ENCODE results near the gene DTHD1.
A peak's percentile ranks its signal among the peaks of the same experiment; 100 is the strongest.

The DTHD1 gene

DNA sequence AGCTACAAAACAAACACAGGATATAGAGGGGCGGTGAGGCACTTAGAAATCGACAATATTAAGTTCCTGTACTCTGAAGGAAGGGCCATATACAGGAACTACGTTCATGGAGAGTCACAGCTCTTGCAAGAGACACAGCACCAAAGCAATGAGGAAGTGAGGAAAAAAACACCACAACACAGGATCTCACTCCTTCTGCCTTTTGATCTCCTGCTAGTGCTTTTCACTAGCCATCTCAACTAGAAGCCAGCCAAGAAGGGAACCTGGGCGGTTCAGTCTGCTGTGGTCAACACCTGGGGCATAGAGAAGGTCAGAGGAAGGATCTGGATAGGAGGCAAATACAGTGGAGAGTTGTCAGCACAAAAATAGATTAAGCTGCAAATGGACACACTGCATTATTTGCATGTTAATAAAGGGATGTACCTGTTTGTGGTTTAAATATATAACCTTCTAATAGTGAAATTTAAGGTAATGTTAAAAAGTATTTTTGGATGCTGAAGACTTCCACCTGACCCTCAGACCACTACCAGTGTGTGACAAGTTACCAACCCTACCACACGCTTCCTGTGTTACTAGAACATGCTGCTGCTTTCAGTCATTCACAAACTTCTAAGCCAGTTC is 104.6 kb downstream of the DTHD1 start:
- TF ChIP-seq YY1 (IDR thresholded peaks at IDR 0.05; ENCODE audit: low read depth) (no peak), MAX (IDR thresholded peaks at IDR 0.05) (no peak), REST (IDR thresholded peaks at IDR 0.05; ENCODE audit: low read depth) (no peak)

- TF ChIP-seq FOXM1 (IDR thresholded peaks at IDR 0.05; ENCODE audit: borderline replicate concordance, low read depth), result no peak
- peak; percentile 15; the same call in 1 of the 2 replicates for TF ChIP-seq RAD21 (IDR thresholded peaks at IDR 0.05; ENCODE audit: low read depth)
Measured at GRCh38 chr4:36386691-36387090, 105.3 kb downstream of the DTHD1 start.

DNA sequence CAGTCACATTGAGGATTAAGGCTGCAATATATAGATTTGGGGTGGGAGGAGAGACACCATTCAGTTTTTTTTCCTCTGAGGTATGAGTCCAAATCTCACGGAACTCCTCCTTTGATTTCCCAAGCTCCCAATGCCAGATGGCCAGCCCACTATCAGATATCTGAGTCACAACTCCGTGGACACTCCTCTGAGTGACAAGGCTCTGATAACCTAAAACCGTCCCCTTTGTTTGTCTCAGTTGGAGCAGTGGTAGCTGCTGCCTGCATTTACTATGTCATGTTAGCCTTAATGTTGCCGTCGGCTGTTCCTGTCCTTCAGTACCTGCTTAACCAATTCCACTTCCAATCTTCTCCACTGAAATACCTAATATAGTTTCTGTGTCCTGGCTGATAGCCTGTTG is 107.3 kb downstream of the DTHD1 start:
- TF ChIP-seq TEAD4 (IDR thresholded peaks at IDR 0.05), result no peak
- TF ChIP-seq REST (IDR thresholded peaks at IDR 0.05; ENCODE audit: low read depth), result no peak
- TF ChIP-seq YY1 (IDR thresholded peaks at IDR 0.05; ENCODE audit: low read depth), result no peak
- TF ChIP-seq EGR1 (IDR thresholded peaks at IDR 0.05), result no peak
- TF ChIP-seq TCF12 (IDR thresholded peaks at IDR 0.05; ENCODE audit: low read depth), result no peak
- TF ChIP-seq, protein P1, sequence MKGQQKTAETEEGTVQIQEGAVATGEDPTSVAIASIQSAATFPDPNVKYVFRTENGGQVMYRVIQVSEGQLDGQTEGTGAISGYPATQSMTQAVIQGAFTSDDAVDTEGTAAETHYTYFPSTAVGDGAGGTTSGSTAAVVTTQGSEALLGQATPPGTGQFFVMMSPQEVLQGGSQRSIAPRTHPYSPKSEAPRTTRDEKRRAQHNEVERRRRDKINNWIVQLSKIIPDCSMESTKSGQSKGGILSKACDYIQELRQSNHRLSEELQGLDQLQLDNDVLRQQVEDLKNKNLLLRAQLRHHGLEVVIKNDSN (IDR thresholded peaks at IDR 0.05), result no peak
- no peak for TF ChIP-seq CREB1 (IDR thresholded peaks at IDR 0.05; ENCODE audit: low read depth)
- TF ChIP-seq EP300 (IDR thresholded peaks at IDR 0.05; ENCODE audit: borderline replicate concordance), result no peak

DNA sequence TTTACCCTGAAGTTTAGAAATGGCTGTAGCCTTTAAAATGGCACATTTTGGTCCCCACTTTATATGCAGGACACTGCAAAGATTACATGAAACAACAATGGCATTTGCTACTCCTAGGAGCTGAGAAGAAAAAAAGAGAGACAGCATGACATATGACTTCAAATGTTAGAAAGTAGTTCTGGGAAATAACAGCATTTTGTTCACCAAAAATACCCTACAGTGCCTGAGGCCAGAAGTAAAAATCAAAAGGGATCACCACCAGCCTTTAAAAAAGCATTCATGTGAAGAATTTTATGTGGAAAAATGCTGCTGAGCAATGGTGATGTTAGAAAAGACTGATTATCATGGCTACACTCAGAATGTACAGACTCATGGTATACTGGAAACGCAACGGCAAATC is 110.0 kb downstream of the DTHD1 start:
- TF ChIP-seq CEBPB (IDR thresholded peaks at IDR 0.05), result no peak
- no peak for TF ChIP-seq ZBTB7A (IDR thresholded peaks at IDR 0.05; ENCODE audit: low read depth)
- no peak for TF ChIP-seq RAD21 (IDR thresholded peaks at IDR 0.05; ENCODE audit: low read depth)
- TF ChIP-seq NFIC (IDR thresholded peaks at IDR 0.05), result no peak
- TF ChIP-seq MAX (IDR thresholded peaks at IDR 0.05), result no peak
- no peak for TF ChIP-seq TCF12 (IDR thresholded peaks at IDR 0.05; ENCODE audit: low read depth)
- TF ChIP-seq REST (IDR thresholded peaks at IDR 0.05; ENCODE audit: low read depth), result no peak
- TF ChIP-seq FOXM1 (IDR thresholded peaks at IDR 0.05; ENCODE audit: borderline replicate concordance, low read depth), result no peak
- no peak for TF ChIP-seq EGR1 (IDR thresholded peaks at IDR 0.05)
- no peak for TF ChIP-seq TAF1 (IDR thresholded peaks at IDR 0.05; ENCODE audit: low read depth)
- TF ChIP-seq TEAD4 (IDR thresholded peaks at IDR 0.05), result no peak
- TF ChIP-seq CREB1 (IDR thresholded peaks at IDR 0.05; ENCODE audit: low read depth), result no peak
- no peak for TF ChIP-seq YY1 (IDR thresholded peaks at IDR 0.05; ENCODE audit: low read depth)
- no peak for TF ChIP-seq EP300 (IDR thresholded peaks at IDR 0.05; ENCODE audit: borderline replicate concordance)

GRCh38 chr4:36392024-36392423 is 110.6 kb downstream of the DTHD1 start:
- TF ChIP-seq EGR1 (IDR thresholded peaks at IDR 0.05), result no peak
- no peak for TF ChIP-seq FOXM1 (IDR thresholded peaks at IDR 0.05; ENCODE audit: borderline replicate concordance, low read depth)
- TF ChIP-seq NFIC (IDR thresholded peaks at IDR 0.05), result no peak
- no peak for TF ChIP-seq ZBTB7A (IDR thresholded peaks at IDR 0.05; ENCODE audit: low read depth)
- TF ChIP-seq YY1 (IDR thresholded peaks at IDR 0.05; ENCODE audit: low read depth), result no peak
- TF ChIP-seq MAX (IDR thresholded peaks at IDR 0.05), result no peak
- no peak for TF ChIP-seq TEAD4 (IDR thresholded peaks at IDR 0.05)
- TF ChIP-seq TAF1 (IDR thresholded peaks at IDR 0.05; ENCODE audit: low read depth), result no peak
- no peak for TF ChIP-seq TCF12 (IDR thresholded peaks at IDR 0.05; ENCODE audit: low read depth)

All from Ishikawa (cell line).